ENCODE results near the gene PRAMEF10. TPM values are rescaled to one million over a fixed set of nuclear protein-coding genes. Genes with fewer than 3 reads are reported as not detected.
"Not testable (repeated sequence)": the region's sequence is repeated elsewhere in the genome, so short reads cannot be mapped to it uniquely, and the experiment has no call there.

Gene PRAMEF10
- total RNA-seq: not detected

- not testable (repeated sequence) for H3K9me3 ChIP-seq (ENCODE audit: control insufficient read depth in 3 of 3, low read length in 3 of 3); H3K36me3 ChIP-seq (ENCODE audit: control insufficient read depth in 3 of 3, insufficient read depth in 3 of 3, low read length in 3 of 3); H3K27ac ChIP-seq (ENCODE audit: low read depth, low read length); H3K27me3 ChIP-seq (ENCODE audit: control insufficient read depth in 3 of 3, insufficient read depth in 3 of 3, low read length in 3 of 3); H3K4me3 ChIP-seq (ENCODE audit: low read length in 3 of 3); H3K9ac ChIP-seq (ENCODE audit: low read depth in 1 of 3, low read length in 3 of 3); H3K4me1 ChIP-seq (ENCODE audit: control insufficient read depth in 3 of 3, insufficient read depth in 3 of 3, low read length in 3 of 3)
Observed at GRCh38 chr1:12898170-12898569, at the start of gene PRAMEF10. Gene PRAMEF10 (minus strand): TSS chr1:12898270. CDS start chr1:12895847, 2,423 bp downstream.

- H3K36me3 ChIP-seq (ENCODE audit: control insufficient read depth in 3 of 3, insufficient read depth in 3 of 3, low read length in 3 of 3); H3K4me3 ChIP-seq (ENCODE audit: low read length in 3 of 3); H3K4me1 ChIP-seq (ENCODE audit: control insufficient read depth in 3 of 3, insufficient read depth in 3 of 3, low read length in 3 of 3); H3K27ac ChIP-seq (ENCODE audit: low read depth, low read length); H3K9me3 ChIP-seq (ENCODE audit: control insufficient read depth in 3 of 3, low read length in 3 of 3); H3K27me3 ChIP-seq (ENCODE audit: control insufficient read depth in 3 of 3, insufficient read depth in 3 of 3, low read length in 3 of 3); H3K9ac ChIP-seq (ENCODE audit: low read depth in 1 of 3, low read length in 3 of 3): not testable (repeated sequence)
Observed at GRCh38 chr1:12947480-12947879, 49.4 kb upstream of the PRAMEF10 start, which contains the start of gene PRAMEF6. Gene PRAMEF6 (minus strand): TSS chr1:12947580. CDS start chr1:12942518, 5,062 bp downstream.

GRCh38 chr1:12924368-12924767, 26.3 kb upstream of the PRAMEF10 start:
- not testable (repeated sequence) for H3K4me3 ChIP-seq (ENCODE audit: low read length in 3 of 3); H3K9me3 ChIP-seq (ENCODE audit: control insufficient read depth in 3 of 3, low read length in 3 of 3); H3K27ac ChIP-seq (ENCODE audit: low read depth, low read length); H3K4me1 ChIP-seq (ENCODE audit: control insufficient read depth in 3 of 3, insufficient read depth in 3 of 3, low read length in 3 of 3); H3K9ac ChIP-seq (ENCODE audit: low read depth in 1 of 3, low read length in 3 of 3); H3K27me3 ChIP-seq (ENCODE audit: control insufficient read depth in 3 of 3, insufficient read depth in 3 of 3, low read length in 3 of 3); H3K36me3 ChIP-seq (ENCODE audit: control insufficient read depth in 3 of 3, insufficient read depth in 3 of 3, low read length in 3 of 3)

DNA sequence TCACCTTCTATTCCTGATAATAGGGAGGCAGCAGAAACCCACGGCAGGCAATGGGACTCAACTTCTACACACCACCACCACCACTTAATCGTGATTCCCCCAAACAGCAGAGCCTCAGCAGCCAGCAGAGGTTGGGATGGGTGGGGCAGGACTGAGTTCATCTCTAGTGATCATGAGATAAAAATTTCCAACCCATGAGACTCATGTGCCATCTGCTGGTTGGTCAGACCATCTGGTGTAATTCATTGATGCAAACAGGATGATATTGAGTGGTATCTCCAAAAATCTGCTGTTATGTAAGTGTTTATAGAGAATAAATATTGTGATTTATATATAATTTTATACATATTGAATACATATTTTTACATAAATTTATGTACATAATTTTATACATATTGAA, 23.7 kb upstream of the PRAMEF10 start:
- not testable (repeated sequence) for H3K4me3 ChIP-seq (ENCODE audit: low read length in 3 of 3); H3K27ac ChIP-seq (ENCODE audit: low read depth, low read length); H3K27me3 ChIP-seq (ENCODE audit: control insufficient read depth in 3 of 3, insufficient read depth in 3 of 3, low read length in 3 of 3); H3K4me1 ChIP-seq (ENCODE audit: control insufficient read depth in 3 of 3, insufficient read depth in 3 of 3, low read length in 3 of 3); H3K9ac ChIP-seq (ENCODE audit: low read depth in 1 of 3, low read length in 3 of 3); H3K36me3 ChIP-seq (ENCODE audit: control insufficient read depth in 3 of 3, insufficient read depth in 3 of 3, low read length in 3 of 3); H3K9me3 ChIP-seq (ENCODE audit: control insufficient read depth in 3 of 3, low read length in 3 of 3)

DNA sequence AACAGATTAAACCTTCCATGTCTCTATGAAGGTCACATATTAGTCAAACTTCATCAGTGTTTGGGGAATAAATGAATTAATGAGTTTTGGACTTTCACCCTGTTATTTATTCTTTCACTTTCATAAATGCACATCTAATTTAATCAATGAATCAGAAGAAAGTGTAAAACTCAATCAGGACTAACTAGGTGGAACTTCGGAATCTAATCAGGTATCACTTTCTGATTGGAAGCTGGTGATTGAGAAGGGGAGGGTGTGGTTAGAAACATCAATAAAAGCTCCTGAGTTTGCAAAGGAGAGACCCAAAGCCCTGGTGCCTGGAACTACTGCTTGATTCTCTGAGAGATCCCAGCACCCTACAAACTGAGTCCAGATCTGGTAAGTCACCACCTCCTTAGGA, 18.2 kb upstream of the PRAMEF10 start, which contains the start of gene PRAMEF7:
TSS of gene PRAMEF7 (plus strand) at position 301 of the 400 bp plus-strand sequence. CDS start 1,083 bp downstream, outside the sequence.
- H3K36me3 ChIP-seq (ENCODE audit: control insufficient read depth in 3 of 3, insufficient read depth in 3 of 3, low read length in 3 of 3); H3K9ac ChIP-seq (ENCODE audit: low read depth in 1 of 3, low read length in 3 of 3); H3K27ac ChIP-seq (ENCODE audit: low read depth, low read length); H3K4me3 ChIP-seq (ENCODE audit: low read length in 3 of 3); H3K27me3 ChIP-seq (ENCODE audit: control insufficient read depth in 3 of 3, insufficient read depth in 3 of 3, low read length in 3 of 3); H3K9me3 ChIP-seq (ENCODE audit: control insufficient read depth in 3 of 3, low read length in 3 of 3); H3K4me1 ChIP-seq (ENCODE audit: control insufficient read depth in 3 of 3, insufficient read depth in 3 of 3, low read length in 3 of 3): not testable (repeated sequence)

DNA sequence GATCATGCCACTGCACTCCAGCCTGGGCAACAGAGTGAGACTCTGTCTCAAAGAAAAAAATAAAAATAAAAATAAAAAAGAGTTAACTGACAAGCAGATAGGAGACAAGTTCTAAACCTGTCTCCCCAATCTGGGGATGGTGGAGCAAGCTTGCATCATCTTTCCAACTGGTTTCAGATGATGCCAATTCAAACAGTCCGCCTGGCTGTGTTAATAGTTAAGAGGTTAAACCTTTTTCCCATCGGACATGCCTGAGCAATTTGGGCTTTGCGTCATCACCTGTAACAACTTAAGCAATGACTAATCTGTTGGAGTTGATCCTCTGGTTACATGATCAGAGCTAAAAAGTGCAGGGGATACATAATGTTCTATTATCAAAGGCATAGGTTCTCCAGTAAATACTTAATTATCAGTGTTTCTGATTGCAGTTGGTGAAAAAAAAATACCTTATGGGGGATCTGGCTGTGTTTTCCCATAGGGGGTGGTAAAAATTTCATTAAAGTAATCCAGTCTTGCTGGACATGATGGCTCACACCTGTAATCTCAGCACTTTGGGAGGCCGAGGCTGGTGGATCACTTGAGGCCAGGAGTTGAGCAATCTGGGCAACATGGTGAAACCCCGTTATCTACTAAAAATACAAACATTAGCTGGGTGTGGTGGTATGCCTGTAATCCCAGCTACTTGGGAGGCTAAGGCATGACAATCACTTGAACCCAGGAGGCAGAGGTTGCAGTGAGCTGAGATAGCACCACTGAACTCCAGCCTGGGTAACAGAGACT, 5.9 kb upstream of the PRAMEF10 start:
- H3K4me1 ChIP-seq (ENCODE audit: control insufficient read depth in 3 of 3, insufficient read depth in 3 of 3, low read length in 3 of 3); H3K27ac ChIP-seq (ENCODE audit: low read depth, low read length); H3K9ac ChIP-seq (ENCODE audit: low read depth in 1 of 3, low read length in 3 of 3); H3K4me3 ChIP-seq (ENCODE audit: low read length in 3 of 3); H3K27me3 ChIP-seq (ENCODE audit: control insufficient read depth in 3 of 3, insufficient read depth in 3 of 3, low read length in 3 of 3); H3K9me3 ChIP-seq (ENCODE audit: control insufficient read depth in 3 of 3, low read length in 3 of 3); H3K36me3 ChIP-seq (ENCODE audit: control insufficient read depth in 3 of 3, insufficient read depth in 3 of 3, low read length in 3 of 3): not testable (repeated sequence)

- H3K36me3 ChIP-seq (ENCODE audit: control insufficient read depth in 3 of 3, insufficient read depth in 3 of 3, low read length in 3 of 3); H3K4me3 ChIP-seq (ENCODE audit: low read length in 3 of 3); H3K27ac ChIP-seq (ENCODE audit: low read depth, low read length); H3K9ac ChIP-seq (ENCODE audit: low read depth in 1 of 3, low read length in 3 of 3); H3K9me3 ChIP-seq (ENCODE audit: control insufficient read depth in 3 of 3, low read length in 3 of 3); H3K4me1 ChIP-seq (ENCODE audit: control insufficient read depth in 3 of 3, insufficient read depth in 3 of 3, low read length in 3 of 3); H3K27me3 ChIP-seq (ENCODE audit: control insufficient read depth in 3 of 3, insufficient read depth in 3 of 3, low read length in 3 of 3): not testable (repeated sequence)
Observed at GRCh38 chr1:12899186-12899585, 1.1 kb upstream of the PRAMEF10 start.

- not testable (repeated sequence) for H3K27ac ChIP-seq (ENCODE audit: low read depth, low read length); H3K4me1 ChIP-seq (ENCODE audit: control insufficient read depth in 3 of 3, insufficient read depth in 3 of 3, low read length in 3 of 3); H3K9ac ChIP-seq (ENCODE audit: low read depth in 1 of 3, low read length in 3 of 3); H3K36me3 ChIP-seq (ENCODE audit: control insufficient read depth in 3 of 3, insufficient read depth in 3 of 3, low read length in 3 of 3); H3K27me3 ChIP-seq (ENCODE audit: control insufficient read depth in 3 of 3, insufficient read depth in 3 of 3, low read length in 3 of 3); H3K9me3 ChIP-seq (ENCODE audit: control insufficient read depth in 3 of 3, low read length in 3 of 3); H3K4me3 ChIP-seq (ENCODE audit: low read length in 3 of 3)
Observed at GRCh38 chr1:12886101-12886500, 12.0 kb downstream of the PRAMEF10 start, which contains the start of gene PRAMEF4. Gene PRAMEF4 (minus strand): TSS chr1:12886201. CDS start chr1:12883394, 2,807 bp downstream.

GRCh38 chr1:12878453-12878852, 19.6 kb downstream of the PRAMEF10 start:
- not testable (repeated sequence) for H3K4me1 ChIP-seq (ENCODE audit: control insufficient read depth in 3 of 3, insufficient read depth in 3 of 3, low read length in 3 of 3); H3K27me3 ChIP-seq (ENCODE audit: control insufficient read depth in 3 of 3, insufficient read depth in 3 of 3, low read length in 3 of 3); H3K27ac ChIP-seq (ENCODE audit: low read depth, low read length); H3K9me3 ChIP-seq (ENCODE audit: control insufficient read depth in 3 of 3, low read length in 3 of 3); H3K36me3 ChIP-seq (ENCODE audit: control insufficient read depth in 3 of 3, insufficient read depth in 3 of 3, low read length in 3 of 3); H3K4me3 ChIP-seq (ENCODE audit: low read length in 3 of 3); H3K9ac ChIP-seq (ENCODE audit: low read depth in 1 of 3, low read length in 3 of 3)

- H3K27ac ChIP-seq (ENCODE audit: low read depth, low read length); H3K36me3 ChIP-seq (ENCODE audit: control insufficient read depth in 3 of 3, insufficient read depth in 3 of 3, low read length in 3 of 3); H3K4me1 ChIP-seq (ENCODE audit: control insufficient read depth in 3 of 3, insufficient read depth in 3 of 3, low read length in 3 of 3); H3K27me3 ChIP-seq (ENCODE audit: control insufficient read depth in 3 of 3, insufficient read depth in 3 of 3, low read length in 3 of 3); H3K4me3 ChIP-seq (ENCODE audit: low read length in 3 of 3); H3K9me3 ChIP-seq (ENCODE audit: control insufficient read depth in 3 of 3, low read length in 3 of 3); H3K9ac ChIP-seq (ENCODE audit: low read depth in 1 of 3, low read length in 3 of 3): not testable (repeated sequence)
Observed at GRCh38 chr1:12863131-12863880, 34.8 kb downstream of the PRAMEF10 start.
